Trophoblast cell (in vitro differentiated cells and primary cell): ENCODE measurements around the gene COX5A.
A peak's percentile ranks its signal among the peaks of the same experiment; 100 is the strongest.

Source experiments
- DNase-seq, 2 donors: peaks; one replicate each; pipeline ENCODE4 v3.0.0-alpha.2; 2016
- H2AFZ ChIP-seq: 2 replicates; pipeline ENCODE4 v1.6.1; 2013; ENCODE audit warnings: low read length, moderate library complexity, mild to moderate bottlenecking; ENCODE audit not compliant: insufficient read depth, poor library complexity
- H2AK5ac ChIP-seq: 2 replicates; pipeline ENCODE4 v1.6.1; 2013; ENCODE audit warnings: mild to moderate bottlenecking, low read length
- H2BK120ac ChIP-seq: 2 replicates; pipeline ENCODE4 v1.6.1; 2013; ENCODE audit warnings: low read length, mild to moderate bottlenecking, moderate library complexity; ENCODE audit not compliant: insufficient read depth, poor library complexity
- H2BK12ac ChIP-seq: 2 replicates; pipeline ENCODE4 v1.6.1; 2013; ENCODE audit warnings: mild to moderate bottlenecking, low read length, moderate library complexity
- H2BK5ac ChIP-seq: 2 replicates; pipeline ENCODE4 v1.6.1; 2013; ENCODE audit warnings: low read length, low read depth, moderate library complexity, mild to moderate bottlenecking; ENCODE audit not compliant: poor library complexity
- H3K14ac ChIP-seq: 2 replicates; pipeline ENCODE4 v1.6.1; 2013; ENCODE audit warnings: mild to moderate bottlenecking, low read length
- H3K18ac ChIP-seq: 2 replicates; pipeline ENCODE4 v1.6.1; 2013; ENCODE audit warnings: mild to moderate bottlenecking, low read length
- H3K23ac ChIP-seq: 2 replicates; pipeline ENCODE4 v1.6.1; 2013; ENCODE audit warnings: low read length
- H3K27ac ChIP-seq: 2 replicates; pipeline ENCODE4 v1.5.1; 2013; ENCODE audit warnings: low read depth, mild to moderate bottlenecking, inconsistent platforms, low read length, moderate library complexity
- H3K27me3 ChIP-seq: 2 replicates; pipeline ENCODE4 v1.6.1; 2013; ENCODE audit warnings: inconsistent platforms, mild to moderate bottlenecking, low read length, moderate library complexity; ENCODE audit not compliant: insufficient read depth
- H3K36me3 ChIP-seq, 2 experiments: 1 replicate in 1 of 2; 2 replicates in 1 of 2; pipeline ENCODE4 v1.6.1; 2013; ENCODE audit warnings: low read length in 2 of 2, mild to moderate bottlenecking in 2 of 2, moderate library complexity in 1 of 2; ENCODE audit not compliant: insufficient read depth in 2 of 2, control insufficient read depth in 1 of 2
- H3K4ac ChIP-seq: 2 replicates; pipeline ENCODE4 v1.6.1; 2013; ENCODE audit warnings: low read depth, mild to moderate bottlenecking, low read length, moderate library complexity
- H3K4me1 ChIP-seq, 2 experiments: 1 replicate in 1 of 2; 2 replicates in 1 of 2; pipeline ENCODE4 v1.6.1; 2013; ENCODE audit warnings: low read length in 2 of 2, mild to moderate bottlenecking in 2 of 2, moderate library complexity in 1 of 2; ENCODE audit not compliant: insufficient read depth in 2 of 2, control insufficient read depth in 1 of 2
- H3K4me2 ChIP-seq: 2 replicates; pipeline ENCODE4 v1.6.1; 2013; ENCODE audit warnings: inconsistent platforms, mild to moderate bottlenecking, low read length, moderate library complexity
- H3K4me3 ChIP-seq: 2 replicates; pipeline ENCODE4 v1.5.1; 2013; ENCODE audit warnings: mild to moderate bottlenecking, low read depth, low read length, inconsistent platforms
- H3K79me1 ChIP-seq: one replicate; pipeline ENCODE4 v1.6.1; 2013; ENCODE audit warnings: low read length
- H3K79me2 ChIP-seq: 2 replicates; pipeline ENCODE4 v1.6.1; 2013; ENCODE audit warnings: low read length, mild to moderate bottlenecking; ENCODE audit not compliant: control insufficient read depth, insufficient read depth, poor library complexity
- H3K9ac ChIP-seq: 2 replicates; pipeline ENCODE4 v1.6.1; 2013; ENCODE audit warnings: mild to moderate bottlenecking, low read length
- H3K9me3 ChIP-seq: 2 replicates; pipeline ENCODE4 v1.6.1; 2013; ENCODE audit warnings: low read depth, mild to moderate bottlenecking, control low read depth, inconsistent platforms, low read length; ENCODE audit not compliant: insufficient read depth
- H4K12ac ChIP-seq: 2 replicates; pipeline ENCODE4 v1.6.1; 2013; ENCODE audit warnings: low read depth, mild to moderate bottlenecking, low read length, moderate library complexity
- H4K8ac ChIP-seq: 2 replicates; pipeline ENCODE4 v1.6.1; 2013; ENCODE audit warnings: low read depth, mild to moderate bottlenecking, low read length, moderate library complexity
- H4K91ac ChIP-seq: one replicate; pipeline ENCODE4 v1.6.1; 2013; ENCODE audit warnings: low read depth, mild to moderate bottlenecking, low read length, moderate library complexity
- WGBS: extraction: QIAGEN DNeasy Blood & Tissue Kit; methylation state at CpG from one replicate; pipeline ENCODE4 v1.1.7; 2013; ENCODE audit warnings: missing lambda C conversion rate; ENCODE audit not compliant: insufficient read length, insufficient coverage; ENCODE audit errors: extremely low coverage; 5-methylcytosine and 5-hydroxymethylcytosine counted together

Gene COX5A

DNA sequence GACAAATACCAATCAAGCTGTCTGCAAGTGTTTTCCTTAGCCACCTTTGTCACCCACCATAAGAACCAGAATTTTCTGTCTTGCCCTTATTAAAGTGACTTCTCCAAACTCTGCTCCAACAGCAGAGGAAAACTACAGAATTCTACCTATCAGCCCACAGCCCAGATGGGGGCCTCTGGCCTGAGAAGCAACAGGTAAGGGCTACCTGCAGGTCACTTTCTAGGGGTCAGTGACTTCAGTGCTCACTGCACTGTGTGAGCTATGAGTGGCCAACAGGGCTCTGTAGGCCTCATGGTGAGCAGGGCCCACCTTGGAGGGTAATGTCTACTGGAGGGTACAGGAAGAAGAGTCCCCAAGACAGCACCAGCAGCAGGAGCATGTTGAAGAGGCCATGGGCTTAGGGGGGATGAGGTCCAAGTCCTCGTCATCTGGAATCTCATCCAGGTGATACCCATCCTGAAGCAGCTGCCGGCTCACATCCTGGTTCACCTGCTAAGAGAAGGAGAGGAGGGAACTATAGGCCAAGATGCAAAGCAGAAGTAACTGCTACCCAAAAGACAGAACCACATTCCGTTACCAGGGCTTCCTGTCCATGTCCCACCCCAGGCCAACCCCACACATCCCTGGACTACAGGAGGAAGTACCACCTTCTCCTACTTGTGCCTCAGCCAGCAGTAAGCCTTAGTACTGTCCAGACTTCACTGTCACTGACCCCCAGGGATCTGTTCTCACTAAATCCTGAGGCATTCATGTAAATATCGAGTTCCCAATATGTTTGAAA is 35.4 kb downstream of the COX5A start:
- no peak overlapping the region for H3K4me2 ChIP-seq
- no peak overlapping the region for H3K23ac ChIP-seq
- H2BK5ac ChIP-seq = no peak overlapping the region
- no peak overlapping the region for H3K9ac ChIP-seq
- no peak overlapping the region for H4K8ac ChIP-seq
- H3K36me3 ChIP-seq = peaks cover 33 to 49% of the 10 kb centered on the region in 2 experiments
- peaks cover 6% of the 10 kb centered on the region for H3K79me2 ChIP-seq
- H3K14ac ChIP-seq = no peak overlapping the region
- H2AK5ac ChIP-seq = no peak overlapping the region
- H3K79me1 ChIP-seq = peaks cover 12% of the 10 kb centered on the region
- peaks cover 8 to 11% of the 10 kb centered on the region in 2 experiments for H3K4me1 ChIP-seq
- H3K4ac ChIP-seq = no peak overlapping the region
- H3K4me3 ChIP-seq = no peak overlapping the region
- H4K12ac ChIP-seq = no peak overlapping the region
- H3K27me3 ChIP-seq = no peaks in the 10 kb centered on the region
- H3K18ac ChIP-seq = no peak overlapping the region
- no peak overlapping the region for H2AFZ ChIP-seq
- H4K91ac ChIP-seq = no peak overlapping the region
- H3K9me3 ChIP-seq = no peaks in the 10 kb centered on the region
- H3K27ac ChIP-seq = no peak overlapping the region
- no CpG with 5 or more reads among the region's 4 CpGs for WGBS
- H2BK12ac ChIP-seq = no peak overlapping the region
- no peak overlapping the region for H2BK120ac ChIP-seq
- DNase-seq = no peak

- Histone ChIP-seq H3K9me3 (no peaks in the 10 kb centered on the region), H3K79me1 (peaks cover 8% of the 10 kb centered on the region), H2AK5ac (no peak overlapping the region), H3K36me3 (peaks cover 33 to 55% of the 10 kb centered on the region in 2 experiments), H3K4me1 (peaks cover 7 to 8% of the 10 kb centered on the region in 2 experiments), H3K23ac (no peak overlapping the region), H4K12ac (no peak overlapping the region), H3K79me2 (peaks cover 6% of the 10 kb centered on the region), H3K9ac (no peak overlapping the region), H4K91ac (no peak overlapping the region), H2BK12ac (peak overlapping the region; percentile 18), H3K4me3 (no peak overlapping the region), H3K18ac (no peak overlapping the region), H2BK120ac (no peak overlapping the region), H2BK5ac (no peak overlapping the region), H4K8ac (peak overlapping the region; percentile 61), H3K14ac (no peak overlapping the region), H3K4ac (no peak overlapping the region), H3K4me2 (no peak overlapping the region), H2AFZ (no peak overlapping the region), H3K27me3 (no peaks in the 10 kb centered on the region), H3K27ac (no peak overlapping the region)
- DNase-seq = peak; percentile 65 to 81
- WGBS = no CpG with 5 or more reads among the region's 5 CpGs
Measured at GRCh38 chr15:74901612-74902063, 36.2 kb downstream of the COX5A start.

- Histone ChIP-seq H3K79me2 (no peaks in the 10 kb centered on the region), H4K8ac (no peak overlapping the region), H3K27me3 (no peaks in the 10 kb centered on the region), H3K23ac (no peak overlapping the region), H3K9me3 (no peaks in the 10 kb centered on the region), H3K4me1 (peaks cover 0 to 2% of the 10 kb centered on the region in 2 experiments), H3K18ac (no peak overlapping the region), H2AK5ac (no peak overlapping the region), H2BK5ac (no peak overlapping the region), H2BK12ac (no peak overlapping the region), H4K91ac (no peak overlapping the region), H3K4me2 (no peak overlapping the region), H2BK120ac (no peak overlapping the region), H3K27ac (no peak overlapping the region), H3K14ac (no peak overlapping the region), H2AFZ (no peak overlapping the region), H4K12ac (no peak overlapping the region), H3K9ac (no peak overlapping the region), H3K36me3 (peaks cover 36 to 53% of the 10 kb centered on the region in 2 experiments), H3K79me1 (no peaks in the 10 kb centered on the region), H3K4me3 (peak overlapping the region; percentile 0), H3K4ac (no peak overlapping the region)
- DNase-seq = no peak
- no CpG with 5 or more reads among the region's 6 CpGs for WGBS
Measured at GRCh38 chr15:74897300-74897701, 40.6 kb downstream of the COX5A start.

- Histone ChIP-seq H3K27me3 (no peaks in the 10 kb centered on the region), H2BK12ac (no peak overlapping the region), H2AK5ac (no peak overlapping the region), H4K91ac (no peak overlapping the region), H3K14ac (no peak overlapping the region), H2BK120ac (no peak overlapping the region), H2BK5ac (no peak overlapping the region), H3K18ac (no peak overlapping the region), H4K8ac (no peak overlapping the region), H3K4me1 (peaks cover 0 to 1% of the 10 kb centered on the region in 2 experiments), H3K4me3 (no peak overlapping the region), H3K4me2 (no peak overlapping the region), H4K12ac (no peak overlapping the region), H3K79me2 (no peaks in the 10 kb centered on the region), H3K9me3 (no peaks in the 10 kb centered on the region), H3K9ac (no peak overlapping the region), H3K4ac (no peak overlapping the region), H3K27ac (no peak overlapping the region), H3K23ac (no peak overlapping the region), H3K79me1 (no peaks in the 10 kb centered on the region), H2AFZ (no peak overlapping the region), H3K36me3 (peaks cover 34 to 52% of the 10 kb centered on the region in 2 experiments)
- WGBS = no CpG with 5 or more reads among the region's 3 CpGs
- no peak for DNase-seq
Measured at GRCh38 chr15:74896316-74896715, 41.6 kb downstream of the COX5A start.
